Ecto neural progenitor cell (in vitro differentiated cells): ENCODE data around the gene CDH23.

Experiments used
- DNase-seq: peaks from one replicate; pipeline ENCODE4 v3.0.0-alpha.2; 2018; ENCODE audit warnings: low spot score

Gene CDH23

GRCh38 chr10:71440506-71441035 is 43.9 kb downstream of the CDH23 start:
- DNase-seq = no peak

GRCh38 chr10:71442000-71442399 is 45.3 kb downstream of the CDH23 start:
- no peak for DNase-seq

GRCh38 chr10:71442859-71443570 is 46.3 kb downstream of the CDH23 start:
- DNase-seq = no peak

- DNase-seq = no peak
These were observed 47.0 kb downstream of the CDH23 start for GRCh38 chr10:71443676-71444075.

- no peak for DNase-seq
These were observed 47.7 kb downstream of the CDH23 start for GRCh38 chr10:71444284-71445054.

- DNase-seq = no peak
These were observed 51.0 kb downstream of the CDH23 start for GRCh38 chr10:71447676-71448075.

- no peak for DNase-seq
These were observed 51.4 kb downstream of the CDH23 start for GRCh38 chr10:71448146-71448545.

GRCh38 chr10:71449026-71449425 is 52.3 kb downstream of the CDH23 start:
- no peak for DNase-seq

- DNase-seq = no peak
These were observed 55.0 kb downstream of the CDH23 start for GRCh38 chr10:71451754-71452153.

- no peak for DNase-seq
These were observed 56.5 kb downstream of the CDH23 start for GRCh38 chr10:71453186-71453585.

- no peak for DNase-seq
These were observed 57.6 kb downstream of the CDH23 start for GRCh38 chr10:71454347-71454746.

GRCh38 chr10:71455035-71455434 is 58.3 kb downstream of the CDH23 start:
- DNase-seq = no peak

GRCh38 chr10:71456631-71457030 is 59.9 kb downstream of the CDH23 start:
- no peak for DNase-seq

- DNase-seq = no peak
These were observed 61.2 kb downstream of the CDH23 start for GRCh38 chr10:71457908-71458307.

- no peak for DNase-seq
These were observed 61.7 kb downstream of the CDH23 start for GRCh38 chr10:71458387-71458786.

- DNase-seq = no peak
These were observed 62.8 kb downstream of the CDH23 start for GRCh38 chr10:71459513-71459912.

- DNase-seq = no peak
These were observed 63.9 kb downstream of the CDH23 start for GRCh38 chr10:71460615-71461014.

GRCh38 chr10:71461457-71461856 is 64.7 kb downstream of the CDH23 start:
- no peak for DNase-seq

GRCh38 chr10:71462062-71462935 is 65.6 kb downstream of the CDH23 start:
- DNase-seq = no peak

GRCh38 chr10:71463111-71463510 is 66.4 kb downstream of the CDH23 start:
- no peak for DNase-seq

- no peak for DNase-seq
These were observed 69.0 kb downstream of the CDH23 start for GRCh38 chr10:71465551-71466252.

GRCh38 chr10:71466330-71466729 is 69.6 kb downstream of the CDH23 start:
- no peak for DNase-seq
